ENCODE results near the gene TBC1D1.

The TBC1D1 gene

GRCh38 chr4:38178392-38178995 lies 287.6 kb downstream of the TBC1D1 start:
- no peak for DNase-seq

DNA sequence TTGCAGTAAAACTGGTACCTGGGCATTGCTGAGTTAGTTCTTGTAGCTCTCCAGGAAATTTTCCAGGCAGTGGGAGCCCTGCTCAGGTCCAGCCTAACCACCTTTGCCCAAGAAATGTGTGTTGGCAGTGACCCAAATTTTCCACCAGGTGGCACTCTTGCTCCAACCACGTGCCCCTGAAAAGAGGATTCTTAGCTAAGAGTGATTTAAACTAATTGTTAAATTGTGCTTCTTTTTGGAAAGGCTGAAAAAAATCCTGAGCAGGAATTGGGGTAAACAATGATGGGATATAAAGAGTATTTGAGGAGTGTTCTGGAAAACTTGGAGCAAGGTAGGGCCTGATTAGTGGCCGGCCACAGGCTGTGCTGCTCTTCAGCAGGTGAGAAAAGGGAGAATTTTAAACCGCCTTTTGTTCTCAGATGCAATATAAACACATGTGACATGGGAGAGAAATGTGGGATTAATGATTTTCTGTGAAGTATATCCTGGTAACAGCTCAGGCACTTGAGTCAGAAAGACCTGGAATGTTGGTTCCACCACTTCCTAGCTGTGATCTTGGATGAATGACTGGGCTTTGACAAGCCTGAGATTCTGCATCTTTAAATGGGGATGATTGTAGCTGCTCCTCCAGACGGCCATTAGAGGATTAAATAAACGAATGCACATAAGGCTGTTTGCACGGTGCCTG lies 288.9 kb downstream of the TBC1D1 start:
- DNase-seq: peak; percentile 81

- no peak for DNase-seq
Observed at GRCh38 chr4:38180456-38180855, 289.6 kb downstream of the TBC1D1 start.

GRCh38 chr4:38181286-38181685 lies 290.4 kb downstream of the TBC1D1 start:
- no peak for DNase-seq

DNA sequence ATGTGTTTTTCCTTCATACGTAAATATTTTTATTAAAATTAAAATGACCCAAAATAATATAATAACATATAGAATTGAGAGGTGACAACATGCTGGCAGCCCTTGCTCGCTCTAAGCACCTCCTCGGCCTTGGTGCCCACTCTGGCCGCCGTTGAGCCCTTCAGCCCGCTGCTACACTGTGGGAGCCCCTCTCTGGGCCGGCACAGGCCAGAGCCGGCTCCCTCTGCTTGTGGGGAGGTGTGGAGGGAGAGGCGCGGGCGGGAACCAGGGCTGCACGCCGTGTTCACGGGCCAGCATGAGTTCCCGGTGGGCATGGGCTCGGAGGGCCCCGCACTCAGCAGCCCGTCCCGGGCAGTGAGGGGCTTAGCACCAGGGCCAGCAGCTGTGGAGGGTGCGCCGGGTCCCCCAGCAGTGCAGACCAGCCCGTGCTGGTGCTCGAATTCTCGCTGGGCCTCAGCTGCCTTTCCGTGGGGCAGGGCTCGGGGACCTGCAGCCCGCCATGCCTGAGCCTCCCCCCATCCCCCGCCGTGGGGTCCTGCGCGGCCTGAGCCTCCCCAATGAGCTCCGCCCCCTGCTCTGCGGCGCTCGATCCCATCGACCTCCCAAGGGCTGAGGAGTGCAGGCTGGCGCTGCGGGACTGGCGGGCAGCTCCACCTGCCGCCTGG lies 291.6 kb downstream of the TBC1D1 start:
- no peak for DNase-seq

DNA sequence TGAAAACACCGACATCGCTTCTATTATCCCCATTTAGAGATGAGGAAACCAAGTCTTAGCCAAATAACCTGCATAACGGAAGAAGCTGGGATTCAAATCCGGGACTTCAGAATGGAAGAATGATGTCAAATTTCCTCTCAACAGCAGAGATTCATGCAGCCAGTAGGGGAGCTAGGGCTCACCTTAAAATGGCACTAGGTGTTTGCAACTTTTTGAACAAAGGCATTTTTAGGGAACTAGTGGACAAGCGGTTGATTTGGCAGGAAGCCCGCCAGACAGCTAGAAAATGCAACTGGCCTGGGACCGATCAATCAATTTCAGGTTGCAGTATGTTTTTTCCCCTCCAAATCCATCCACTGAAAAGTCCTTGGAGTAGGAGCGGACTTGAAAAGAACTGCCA lies 293.5 kb downstream of the TBC1D1 start:
- no peak for DNase-seq

- DNase-seq: no peak
Observed at GRCh38 chr4:38185406-38186144, 294.7 kb downstream of the TBC1D1 start.

GRCh38 chr4:38188136-38188535 lies 297.3 kb downstream of the TBC1D1 start:
- no peak for DNase-seq

GRCh38 chr4:38188631-38189101 lies 297.8 kb downstream of the TBC1D1 start:
- no peak for DNase-seq
